ENCODE data around the gene SLC5A5.
"Not testable (repeated sequence)": the region's sequence is repeated elsewhere in the genome, so short reads cannot be mapped to it uniquely, and the experiment has no call there.

SLC5A5 gene

DNA sequence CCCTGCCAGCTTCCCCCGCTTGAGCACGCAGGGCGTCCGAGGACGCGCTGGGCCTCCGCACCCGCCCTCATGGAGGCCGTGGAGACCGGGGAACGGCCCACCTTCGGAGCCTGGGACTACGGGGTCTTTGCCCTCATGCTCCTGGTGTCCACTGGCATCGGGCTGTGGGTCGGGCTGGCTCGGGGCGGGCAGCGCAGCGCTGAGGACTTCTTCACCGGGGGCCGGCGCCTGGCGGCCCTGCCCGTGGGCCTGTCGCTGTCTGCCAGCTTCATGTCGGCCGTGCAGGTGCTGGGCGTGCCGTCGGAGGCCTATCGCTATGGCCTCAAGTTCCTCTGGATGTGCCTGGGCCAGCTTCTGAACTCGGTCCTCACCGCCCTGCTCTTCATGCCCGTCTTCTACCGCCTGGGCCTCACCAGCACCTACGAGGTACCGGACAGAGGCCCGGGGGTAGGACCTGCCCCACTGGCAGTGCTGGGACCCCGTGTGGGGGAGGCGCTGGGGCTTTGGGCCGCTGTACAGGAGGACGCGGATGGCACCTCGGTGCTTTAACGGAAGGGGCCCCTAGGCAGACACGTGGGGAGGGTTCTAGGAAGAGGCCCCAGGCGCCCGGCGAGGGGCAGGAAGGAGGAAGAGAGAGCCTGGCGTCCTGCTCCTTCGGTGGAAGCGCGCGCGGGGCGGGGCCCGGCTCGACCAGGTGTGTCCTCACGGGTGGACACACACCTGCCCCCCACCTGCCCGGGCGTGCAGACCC lies 681 bp downstream of the SLC5A5 start:
- peak; percentile 54 to 60 for DNase-seq

DNA sequence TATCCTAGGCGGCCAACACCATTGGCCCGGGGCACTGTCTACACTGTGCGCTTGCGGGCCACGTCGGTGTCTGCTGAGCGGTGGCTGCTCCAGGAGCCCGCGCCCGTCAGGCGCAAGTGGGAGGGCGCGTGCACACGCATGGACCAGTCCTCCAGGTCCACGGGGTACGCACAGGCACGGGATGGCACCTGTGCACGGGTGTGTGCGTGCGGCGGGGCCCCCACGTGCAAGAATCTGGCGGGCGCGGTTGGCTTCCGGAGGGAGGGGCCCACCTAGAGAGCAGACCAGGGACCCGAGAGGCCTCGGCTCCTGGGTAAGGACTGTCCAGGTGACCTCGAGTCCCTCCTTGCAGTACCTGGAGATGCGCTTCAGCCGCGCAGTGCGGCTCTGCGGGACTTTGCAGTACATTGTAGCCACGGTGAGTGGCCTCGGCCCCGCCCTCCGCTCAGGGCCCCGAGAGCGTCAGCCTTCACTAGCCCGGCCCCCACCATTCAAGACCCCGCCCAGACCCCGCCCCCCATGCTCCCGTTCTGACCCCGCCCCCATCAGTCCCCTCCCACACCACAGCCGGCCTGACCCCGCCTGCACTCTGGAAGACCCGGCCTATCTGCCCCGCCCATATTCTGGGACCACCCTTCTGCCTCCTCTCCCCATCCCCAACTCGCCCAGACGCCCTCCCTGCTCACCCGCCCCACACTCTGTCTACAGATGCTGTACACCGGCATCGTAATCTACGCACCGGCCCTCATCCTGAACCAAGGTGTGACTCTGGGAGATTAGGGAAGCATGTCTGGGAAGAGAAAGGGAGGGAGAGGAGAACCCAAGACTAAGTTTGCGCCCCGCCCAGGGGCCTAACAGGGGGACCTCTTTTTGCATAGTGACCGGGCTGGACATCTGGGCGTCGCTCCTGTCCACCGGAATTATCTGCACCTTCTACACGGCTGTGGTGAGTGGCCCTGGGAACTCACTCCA lies 2.3 kb downstream of the SLC5A5 start:
- peak; percentile 65 to 77 for DNase-seq

DNA sequence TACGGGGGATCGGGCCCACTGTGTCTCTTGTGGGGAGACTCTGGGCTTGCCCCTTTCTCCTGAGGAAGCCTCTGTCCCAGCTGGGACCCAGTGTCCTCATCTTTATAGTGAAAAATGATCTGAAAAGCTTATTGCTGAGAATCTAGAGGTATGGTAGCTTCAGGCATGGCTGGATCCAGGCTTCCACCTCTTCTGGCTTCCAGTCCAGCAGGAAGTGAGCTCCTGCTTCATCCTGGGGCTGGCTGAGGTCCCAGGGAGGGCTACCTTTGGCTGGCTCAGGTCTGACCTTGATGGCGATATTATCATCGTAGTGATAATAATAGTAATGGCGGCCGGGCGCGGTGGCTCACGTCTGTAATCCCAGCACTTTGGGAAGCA lies 3.0 kb downstream of the SLC5A5 start:
- no peak for DNase-seq

DNA sequence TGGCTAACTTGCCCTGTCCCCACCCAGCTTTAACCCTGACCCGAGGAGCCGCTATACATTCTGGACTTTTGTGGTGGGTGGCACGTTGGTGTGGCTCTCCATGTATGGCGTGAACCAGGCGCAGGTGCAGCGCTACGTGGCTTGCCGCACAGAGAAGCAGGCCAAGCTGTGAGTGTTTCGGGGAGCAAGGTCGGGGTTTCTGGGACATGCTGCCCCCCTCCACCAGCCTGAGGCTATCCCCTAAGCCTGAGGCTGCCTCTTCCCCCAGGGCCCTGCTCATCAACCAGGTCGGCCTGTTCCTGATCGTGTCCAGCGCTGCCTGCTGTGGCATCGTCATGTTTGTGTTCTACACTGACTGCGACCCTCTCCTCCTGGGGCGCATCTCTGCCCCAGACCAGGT lies 6.0 kb downstream of the SLC5A5 start:
- no peak for DNase-seq

DNA sequence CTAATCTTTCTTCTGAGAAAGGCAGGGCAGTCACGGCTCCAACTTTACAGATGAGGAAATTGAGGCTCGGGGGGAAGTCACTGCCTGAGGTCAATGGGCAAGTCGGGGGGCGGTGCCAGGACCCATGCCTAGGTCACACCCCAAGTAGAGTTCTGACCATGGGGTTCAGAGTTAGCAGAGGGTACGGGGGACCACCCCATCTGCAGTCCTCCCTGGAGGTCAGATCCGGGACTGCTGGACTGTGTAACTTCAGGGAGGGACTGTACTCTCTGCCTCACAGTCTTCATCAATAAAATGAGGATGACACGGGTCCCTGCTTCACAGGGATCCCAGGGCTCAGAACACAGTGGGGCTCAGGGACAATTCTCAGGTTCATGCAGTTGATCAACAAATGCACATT lies 7.7 kb downstream of the SLC5A5 start:
- DNase-seq = no peak

DNA sequence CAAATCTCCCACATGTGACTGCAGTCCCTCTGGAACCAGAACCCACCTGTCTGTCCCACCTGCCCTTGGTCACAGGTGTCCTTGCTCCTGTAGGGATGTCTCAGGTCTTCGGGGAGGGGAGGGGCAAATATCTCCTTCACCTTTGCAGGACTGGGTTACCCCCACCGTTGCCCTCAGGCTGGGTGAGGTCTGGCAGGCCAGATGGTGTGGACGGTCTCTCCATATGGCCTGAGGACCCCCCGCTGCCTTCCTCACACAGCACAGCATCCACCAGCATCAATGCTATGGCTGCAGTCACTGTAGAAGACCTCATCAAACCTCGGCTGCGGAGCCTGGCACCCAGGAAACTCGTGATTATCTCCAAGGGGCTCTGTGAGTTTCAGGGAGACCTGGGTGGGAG lies 10.0 kb downstream of the SLC5A5 start:
- DNase-seq = no peak

DNA sequence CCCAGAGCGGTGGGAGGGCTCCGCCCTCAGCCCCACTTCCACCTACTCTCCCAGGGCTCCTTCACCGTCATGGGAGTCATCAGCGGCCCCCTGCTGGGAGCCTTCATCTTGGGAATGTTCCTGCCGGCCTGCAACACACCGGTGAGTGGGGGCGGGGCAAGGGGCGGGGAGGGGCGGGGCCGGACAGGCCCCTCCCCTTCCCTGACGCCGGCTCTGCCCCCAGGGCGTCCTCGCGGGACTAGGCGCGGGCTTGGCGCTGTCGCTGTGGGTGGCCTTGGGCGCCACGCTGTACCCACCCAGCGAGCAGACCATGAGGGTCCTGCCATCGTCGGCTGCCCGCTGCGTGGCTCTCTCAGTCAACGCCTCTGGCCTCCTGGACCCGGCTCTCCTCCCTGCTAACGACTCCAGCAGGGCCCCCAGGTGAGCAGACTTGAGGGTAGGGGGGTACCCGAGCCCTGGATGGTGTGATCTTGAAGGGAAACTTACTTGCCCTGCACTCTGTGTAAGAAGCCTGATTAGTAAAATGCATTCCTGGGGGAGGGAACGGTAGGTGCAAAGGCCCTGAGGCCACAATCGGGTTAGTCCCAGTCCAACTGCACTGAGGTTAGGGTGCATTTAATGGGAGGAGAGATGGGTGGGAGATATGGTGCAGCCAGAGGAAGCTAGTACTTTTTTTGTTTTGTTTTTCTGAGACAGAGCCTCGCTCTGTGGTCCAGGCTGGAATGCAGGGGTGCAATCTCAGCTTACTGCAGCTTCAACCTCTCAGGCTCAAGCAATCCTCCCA lies 12.1 kb downstream of the SLC5A5 start:
- no peak for DNase-seq

DNA sequence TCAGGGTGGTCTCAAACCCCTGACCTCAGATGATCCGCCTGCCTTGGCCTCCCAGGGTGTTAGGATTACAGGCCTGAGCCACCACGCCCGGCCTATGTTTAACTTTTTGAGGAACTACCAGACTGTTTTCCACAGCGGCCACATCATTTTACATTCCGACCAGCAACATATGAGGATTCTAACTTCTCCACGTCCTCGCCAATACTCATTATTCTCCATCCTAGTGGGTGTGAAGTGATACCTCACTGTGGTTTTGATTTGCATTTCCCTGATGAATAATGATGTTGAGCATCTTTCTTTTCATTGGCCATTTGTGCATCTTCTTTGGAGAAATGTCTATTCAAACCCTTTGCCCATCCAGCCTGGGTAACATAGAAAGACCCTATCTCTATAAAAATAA lies 14.8 kb downstream of the SLC5A5 start:
- DNase-seq = no peak

DNA sequence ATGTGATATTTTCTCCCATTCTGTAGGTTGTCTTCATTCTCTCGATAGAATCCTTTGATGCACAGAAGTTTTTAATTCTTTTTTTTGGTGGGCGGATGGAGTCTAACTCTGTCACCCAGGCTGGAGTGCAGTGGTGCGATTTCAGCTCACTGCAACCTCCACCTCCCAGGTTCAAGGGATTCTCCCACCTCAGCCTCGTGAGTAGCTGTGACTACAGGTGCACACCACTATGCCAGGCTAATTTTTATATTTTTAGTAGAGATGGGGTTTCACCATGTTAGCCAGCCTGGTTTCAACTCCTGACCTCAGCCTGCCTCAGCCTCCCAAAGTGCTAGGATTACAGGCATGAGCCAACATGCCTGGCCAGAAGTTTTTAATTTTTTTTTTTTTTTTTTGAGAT lies 15.5 kb downstream of the SLC5A5 start:
- not testable (repeated sequence) for DNase-seq

DNA sequence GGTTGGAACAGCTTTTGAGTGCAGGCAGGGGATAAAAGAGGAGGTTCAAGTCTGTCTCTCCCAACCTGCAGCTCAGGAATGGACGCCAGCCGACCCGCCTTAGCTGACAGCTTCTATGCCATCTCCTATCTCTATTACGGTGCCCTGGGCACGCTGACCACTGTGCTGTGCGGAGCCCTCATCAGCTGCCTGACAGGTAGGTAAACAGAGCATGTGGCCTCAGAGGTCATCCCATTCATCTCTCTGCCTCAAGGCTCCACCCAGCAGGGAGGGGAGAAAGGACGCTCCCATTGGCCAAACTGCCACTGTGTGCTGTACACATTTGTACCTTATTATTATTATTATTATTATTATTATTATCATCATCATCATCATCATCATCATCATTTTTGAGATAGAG lies 16.5 kb downstream of the SLC5A5 start:
- no peak for DNase-seq

DNA sequence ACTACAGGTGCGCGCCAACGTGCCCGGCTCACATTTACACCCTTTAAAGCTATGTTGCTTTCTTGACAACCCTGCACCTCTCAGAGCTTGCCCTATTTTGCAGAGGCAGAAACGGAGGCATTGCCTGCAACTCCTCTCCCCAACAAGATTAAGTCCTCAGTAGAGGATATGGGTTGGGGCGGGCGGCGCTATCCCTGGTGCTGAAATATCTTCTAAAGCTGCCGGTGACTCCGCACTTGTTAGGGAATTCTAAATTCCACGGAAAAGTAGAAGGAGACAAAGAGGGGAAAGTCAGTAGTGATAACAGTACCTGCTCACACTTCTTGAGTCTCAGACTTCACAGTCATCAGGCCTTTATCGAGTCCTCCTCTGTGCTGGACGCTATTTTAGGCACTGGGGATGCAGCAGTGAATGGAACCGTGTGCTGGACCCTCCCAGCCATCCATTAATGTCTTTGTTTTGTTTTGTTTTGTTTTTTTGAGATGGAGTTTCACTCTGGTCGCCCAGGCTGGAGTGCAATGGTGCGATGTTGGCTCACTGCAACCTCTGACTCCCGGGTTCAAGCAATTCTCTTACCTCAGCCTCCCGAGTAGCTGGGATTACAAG lies 18.0 kb downstream of the SLC5A5 start:
- DNase-seq = no peak

DNA sequence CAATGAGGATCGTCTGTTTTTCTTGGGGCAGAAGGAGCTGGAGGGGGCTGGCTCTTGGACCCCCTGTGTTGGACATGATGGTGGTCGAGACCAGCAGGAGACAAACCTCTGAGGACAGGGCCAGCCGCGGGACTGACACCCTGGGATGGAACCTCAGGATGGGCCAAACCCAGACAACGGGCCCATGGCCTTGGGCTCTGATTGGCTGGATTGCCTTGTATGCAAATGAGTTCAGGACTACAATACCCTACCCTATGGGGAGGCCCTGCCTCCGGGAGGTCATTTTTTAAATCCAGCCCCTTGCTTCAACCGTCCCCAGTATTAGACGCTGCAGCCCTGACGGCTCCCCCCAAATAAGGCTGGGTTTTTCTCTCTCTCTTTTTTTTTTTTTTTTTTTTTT lies 22.0 kb downstream of the SLC5A5 start:
- no peak for DNase-seq

DNA sequence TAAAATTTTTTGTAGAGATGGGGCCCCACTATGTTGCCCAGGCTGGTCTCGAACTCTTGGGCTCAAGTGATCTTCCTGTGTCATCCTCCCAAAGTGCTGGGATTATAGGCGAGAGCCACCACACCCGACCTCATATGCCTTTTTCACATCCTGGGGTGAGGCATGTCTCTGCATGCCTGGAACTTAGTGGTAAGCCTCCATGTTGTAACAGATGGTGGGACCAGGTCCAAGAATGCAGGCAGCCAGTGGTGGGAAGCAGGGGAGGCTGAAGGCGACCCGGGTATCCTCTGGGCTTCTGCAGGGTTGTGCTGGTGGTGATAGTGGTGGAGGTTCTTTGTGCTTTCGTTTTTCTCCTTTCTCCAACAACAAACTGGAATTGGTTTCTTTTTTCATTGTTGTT lies 31.0 kb downstream of the SLC5A5 start:
- no peak for DNase-seq

DNA sequence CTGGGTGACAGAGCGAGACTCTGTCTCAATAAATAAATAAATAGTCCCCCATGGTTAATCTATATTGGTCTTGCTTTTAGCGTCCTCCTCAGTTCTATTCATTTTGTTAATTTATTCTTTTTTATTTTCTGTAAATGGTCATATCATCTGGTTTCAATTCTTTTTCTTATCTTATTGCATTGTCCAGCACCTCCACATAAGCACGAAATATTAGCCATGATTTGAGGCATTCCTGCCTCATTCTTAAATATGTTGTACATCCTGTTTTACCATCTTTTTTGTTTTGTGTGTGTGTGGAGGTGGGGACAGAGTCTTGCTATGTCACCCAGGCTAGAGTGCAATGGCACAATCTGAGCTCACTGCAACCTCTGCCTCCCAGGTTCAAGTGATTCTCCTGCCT lies 36.5 kb downstream of the SLC5A5 start:
- no peak for DNase-seq

DNA sequence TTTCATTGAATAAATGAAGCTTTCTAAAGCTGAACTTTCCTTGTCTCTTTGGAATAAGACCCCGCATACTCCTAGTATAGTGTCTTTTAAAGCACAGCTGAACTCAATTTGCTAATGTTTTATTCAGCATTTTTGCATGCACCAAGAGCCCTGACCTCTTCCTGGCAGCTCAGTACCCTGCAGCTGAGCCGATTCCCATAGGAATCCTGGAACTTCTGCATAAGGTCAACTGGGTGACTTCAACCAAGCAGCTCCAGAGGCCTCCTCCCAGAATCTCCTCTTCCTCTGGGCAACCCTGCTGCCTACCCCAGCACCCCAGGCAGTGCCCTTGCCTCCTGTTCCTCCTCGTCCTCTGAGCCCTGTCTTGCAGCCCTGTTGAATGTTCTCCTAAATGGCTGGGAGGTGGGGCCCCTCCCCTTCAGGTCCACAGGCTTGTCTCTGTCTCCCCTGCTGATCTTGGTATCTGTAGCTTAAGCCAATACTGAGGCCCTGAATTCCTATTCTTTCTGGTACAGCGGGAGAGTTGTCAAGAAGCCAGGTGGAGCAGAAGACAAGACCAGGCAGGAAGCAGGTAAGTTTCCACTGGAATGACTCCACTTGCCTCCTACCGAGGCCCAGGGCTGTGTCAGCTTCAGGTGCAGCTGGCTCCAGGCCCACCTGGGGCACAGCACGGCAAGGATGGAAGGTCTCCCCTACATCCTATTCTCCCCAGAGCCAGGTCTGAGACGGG lies 37.4 kb downstream of the SLC5A5 start:
- DNase-seq = no peak

DNA sequence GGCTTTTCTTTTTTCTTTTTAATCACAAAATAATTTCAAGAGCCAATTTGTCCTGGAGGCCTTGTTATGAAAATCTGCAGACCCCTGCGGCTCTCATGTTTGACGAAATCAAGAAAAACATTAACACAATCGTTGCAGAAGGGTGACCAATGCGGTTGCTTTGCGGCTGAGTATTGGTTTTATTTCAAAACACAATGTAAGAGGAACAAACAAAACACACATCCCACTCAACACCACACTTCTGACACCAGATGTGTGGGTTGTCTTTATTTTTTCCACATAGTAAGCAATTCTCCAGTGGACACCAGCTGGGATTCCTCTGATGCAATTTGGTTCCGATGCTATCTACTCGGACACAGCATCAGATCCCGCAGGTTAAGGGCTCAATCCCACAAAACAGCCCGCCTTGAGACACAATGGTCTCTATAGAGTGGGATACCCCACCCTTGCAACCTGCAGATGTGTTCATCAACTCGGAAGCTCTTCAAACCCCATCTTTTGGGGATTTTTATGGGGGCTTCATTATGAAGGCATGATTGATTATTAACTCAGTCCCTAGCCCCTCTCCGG lies 39.1 kb downstream of the SLC5A5 start:
- no peak for DNase-seq

DNA sequence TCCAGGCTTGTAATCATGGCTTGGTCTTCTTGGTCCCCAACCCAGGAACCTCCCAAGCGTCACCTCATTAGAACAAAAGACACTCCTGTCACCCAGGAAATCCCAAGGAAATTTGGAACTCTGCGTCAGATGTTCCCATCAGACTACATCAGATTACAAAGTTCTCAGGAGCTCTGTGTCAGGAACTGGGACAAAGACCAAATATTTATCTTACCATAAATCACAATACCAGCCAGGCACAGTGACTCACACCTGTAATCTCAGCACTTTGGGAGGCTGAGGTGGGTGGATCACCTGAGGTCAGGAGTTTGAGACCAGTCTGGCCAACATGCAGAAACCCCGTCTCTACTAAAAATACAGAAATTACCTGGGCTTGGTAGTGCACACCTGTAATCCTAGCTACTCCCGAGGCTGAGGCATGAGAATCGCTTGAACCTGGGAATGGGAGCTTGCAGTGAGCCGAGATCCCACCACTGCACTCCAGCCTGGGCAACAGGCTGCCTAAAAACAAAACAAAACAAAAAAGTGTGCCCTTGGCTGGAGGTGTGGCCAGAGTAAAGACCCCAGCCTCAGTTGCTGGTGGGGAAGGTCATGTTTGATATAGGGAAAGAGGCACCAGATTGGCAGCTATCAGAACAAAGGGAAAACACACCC lies 44.3 kb downstream of the SLC5A5 start:
- no peak for DNase-seq

DNA sequence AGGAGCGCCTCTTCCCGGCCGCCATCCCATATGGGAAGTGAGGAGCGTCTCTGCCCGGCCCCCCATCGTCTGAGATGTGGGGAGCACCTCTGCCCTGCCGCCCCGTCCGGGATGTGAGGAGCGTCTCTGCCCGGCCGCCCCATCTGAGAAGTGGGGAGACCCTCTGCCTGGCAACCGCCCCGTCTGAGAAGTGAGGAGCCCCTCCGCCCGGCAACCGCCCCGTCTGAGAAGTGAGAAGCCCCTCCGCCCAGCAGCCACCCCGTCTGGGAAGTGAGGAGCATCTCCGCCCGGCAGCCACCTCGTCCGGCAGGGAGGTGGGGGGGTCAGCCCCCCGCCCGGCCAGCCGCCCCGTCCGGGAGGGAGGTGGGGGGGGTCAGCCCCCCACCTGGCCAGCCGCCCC lies 46.4 kb downstream of the SLC5A5 start:
- not testable (repeated sequence) for DNase-seq

DNA sequence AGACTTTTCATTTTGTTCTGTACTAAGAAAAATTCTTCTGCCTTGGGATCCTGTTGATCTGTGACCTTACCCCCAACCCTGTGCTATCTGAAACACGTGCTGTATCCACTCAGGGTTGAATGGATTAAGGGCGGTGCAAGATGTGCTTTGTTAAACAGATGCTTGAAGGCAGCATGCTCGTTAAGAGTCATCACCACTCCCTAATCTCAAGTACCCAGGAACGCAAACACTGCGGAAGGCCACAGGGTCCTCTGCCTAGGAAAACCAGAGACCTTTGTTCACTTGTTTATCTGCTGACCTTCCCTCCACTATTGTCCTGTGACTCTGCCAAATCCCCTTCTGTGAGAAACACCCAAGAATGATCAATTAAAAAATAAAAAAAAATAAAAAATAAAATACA lies 47.4 kb downstream of the SLC5A5 start:
- DNase-seq = not testable (repeated sequence)

DNA sequence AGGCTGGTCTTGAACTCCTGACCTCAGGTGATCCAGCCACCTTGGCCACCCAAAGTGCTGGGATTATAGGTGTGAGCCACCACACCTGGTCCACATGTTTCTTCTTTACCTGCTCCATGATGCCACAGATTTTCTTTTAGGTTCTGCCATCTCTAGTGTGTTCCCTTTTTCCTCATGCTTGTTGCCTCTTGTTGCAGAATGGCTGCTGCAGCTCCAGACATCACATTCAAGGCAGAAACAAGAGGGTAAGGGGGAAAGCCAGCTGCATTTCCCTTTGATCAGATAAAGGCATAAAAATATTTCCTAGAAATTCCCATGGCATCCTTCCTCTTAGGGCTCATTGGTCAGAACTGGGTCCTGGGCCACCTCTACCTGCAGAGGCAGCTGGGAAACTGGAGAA lies 48.8 kb downstream of the SLC5A5 start:
- no peak for DNase-seq

DNA sequence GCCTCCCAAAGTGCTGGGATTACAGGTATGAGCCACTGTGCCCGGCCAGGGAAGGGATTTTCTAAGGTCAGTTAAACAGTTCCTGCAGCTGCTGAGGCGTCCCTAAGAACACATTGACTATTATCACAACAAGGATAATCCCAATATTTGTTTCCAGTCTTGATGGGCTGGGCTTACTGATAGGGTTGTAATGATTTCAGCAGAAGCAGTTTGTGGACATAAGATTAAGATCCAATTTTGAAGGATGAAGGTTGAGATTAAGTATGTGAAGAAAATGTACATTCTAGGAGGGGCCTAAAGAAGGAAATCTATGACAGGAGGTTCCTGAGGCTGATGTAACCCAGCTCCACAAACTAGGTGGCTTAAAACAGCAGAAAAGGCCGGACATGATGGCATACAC lies 50.4 kb downstream of the SLC5A5 start:
- no peak for DNase-seq
